Measurements from ENCODE around the gene TCF12. TPM values are rescaled to one million over a fixed set of nuclear protein-coding genes. Genes with fewer than 3 reads are reported as not detected.

TCF12 gene
- total RNA-seq, 1 experiment from 2014 or later = 76.7 TPM

GRCh38 chr15:57335719-57336118 lies 417.3 kb downstream of the TCF12 start:
- H3K27ac Mint-ChIP-seq = no peak overlapping the region
- Histone ChIP-seq H2BK5ac (ENCODE audit: insufficient read length, low read length) (no peak overlapping the region), H3K4ac (ENCODE audit: low read depth, low read length) (no peak overlapping the region), H3K18ac (ENCODE audit: insufficient read length, low read depth, low read length) (no peak overlapping the region), H3K9ac (ENCODE audit: extremely low read depth, insufficient read length, low read length) (no peak overlapping the region), H3K9me3 (ENCODE audit: control insufficient read depth, low read depth, low read length) (no peaks in the 10 kb centered on the region), H4K8ac (replicated peaks; ENCODE audit: insufficient read length, low read depth, low read length) (no peak overlapping the region), H2AFZ (ENCODE audit: low read length) (no peak overlapping the region), H3K23ac (ENCODE audit: insufficient read length, low read depth, low read length) (no peak overlapping the region), H2BK20ac (ENCODE audit: low read depth, low read length, poor library complexity, severe bottlenecking) (no peak overlapping the region), H3K27ac (ENCODE audit: insufficient read length, low read depth, low read length) (no peak overlapping the region), H3K23me2 (ENCODE audit: insufficient read length, low read depth, low read length, poor library complexity, severe bottlenecking) (no peaks in the 10 kb centered on the region), H3K4me2 (ENCODE audit: insufficient read depth, insufficient read length, low read length) (no peak overlapping the region), H3K56ac (ENCODE audit: insufficient read length, low read depth, low read length) (no peak overlapping the region), H3K79me2 (ENCODE audit: insufficient read depth, low read length) (no peaks in the 10 kb centered on the region), H3K79me1 (ENCODE audit: insufficient read depth, low read depth, low read length, poor library complexity, severe bottlenecking) (no peaks in the 10 kb centered on the region), H3K27me3 (ENCODE audit: insufficient read depth, low read length) (no peaks in the 10 kb centered on the region), H3T11ph (ENCODE audit: low read length) (no peak overlapping the region), H3K4me1 (ENCODE audit: insufficient read depth, low read length) (no peaks in the 10 kb centered on the region), H3K14ac (ENCODE audit: insufficient read depth, low read length) (no peak overlapping the region), H2BK15ac (ENCODE audit: low read depth, low read length) (no peak overlapping the region), H4K91ac (ENCODE audit: insufficient read length, low read depth, low read length) (no peak overlapping the region), H2BK12ac (ENCODE audit: insufficient read length, low read depth, low read length) (no peak overlapping the region), H4K20me1 (ENCODE audit: control insufficient read depth, insufficient read depth, insufficient read length) (no peaks in the 10 kb centered on the region), H2AK5ac (ENCODE audit: insufficient read length, low read length) (no peak overlapping the region), H4K5ac (ENCODE audit: insufficient read length, low read depth, low read length) (no peak overlapping the region), H2BK120ac (ENCODE audit: low read depth, low read length, poor library complexity, severe bottlenecking) (no peak overlapping the region)
- no CpG with 5 or more reads among the region's 7 CpGs for WGBS (ENCODE audit: extremely low coverage, insufficient read length, low lambda C conversion rate)
- H3K4me3 Mint-ChIP-seq = no peak overlapping the region
- no peaks in the 10 kb centered on the region for H3K9me3 Mint-ChIP-seq
- H3K4me1 Mint-ChIP-seq = peaks cover 12 to 15% of the 10 kb centered on the region in 2 experiments
- no peak for DNase-seq
- no peaks in the 10 kb centered on the region for H3K36me3 Mint-ChIP-seq (ENCODE audit: insufficient read depth in 1 of 3, low read depth in 3 of 3)
- TF ChIP-seq, protein P1, sequence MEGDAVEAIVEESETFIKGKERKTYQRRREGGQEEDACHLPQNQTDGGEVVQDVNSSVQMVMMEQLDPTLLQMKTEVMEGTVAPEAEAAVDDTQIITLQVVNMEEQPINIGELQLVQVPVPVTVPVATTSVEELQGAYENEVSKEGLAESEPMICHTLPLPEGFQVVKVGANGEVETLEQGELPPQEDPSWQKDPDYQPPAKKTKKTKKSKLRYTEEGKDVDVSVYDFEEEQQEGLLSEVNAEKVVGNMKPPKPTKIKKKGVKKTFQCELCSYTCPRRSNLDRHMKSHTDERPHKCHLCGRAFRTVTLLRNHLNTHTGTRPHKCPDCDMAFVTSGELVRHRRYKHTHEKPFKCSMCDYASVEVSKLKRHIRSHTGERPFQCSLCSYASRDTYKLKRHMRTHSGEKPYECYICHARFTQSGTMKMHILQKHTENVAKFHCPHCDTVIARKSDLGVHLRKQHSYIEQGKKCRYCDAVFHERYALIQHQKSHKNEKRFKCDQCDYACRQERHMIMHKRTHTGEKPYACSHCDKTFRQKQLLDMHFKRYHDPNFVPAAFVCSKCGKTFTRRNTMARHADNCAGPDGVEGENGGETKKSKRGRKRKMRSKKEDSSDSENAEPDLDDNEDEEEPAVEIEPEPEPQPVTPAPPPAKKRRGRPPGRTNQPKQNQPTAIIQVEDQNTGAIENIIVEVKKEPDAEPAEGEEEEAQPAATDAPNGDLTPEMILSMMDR (conservative IDR thresholded peaks at IDR 0.05) = no peak
- H3K27me3 Mint-ChIP-seq (ENCODE audit: low read depth) = no peaks in the 10 kb centered on the region

All from H9 (cell line).